Measurements from ENCODE around the gene CWC25.

DNA sequence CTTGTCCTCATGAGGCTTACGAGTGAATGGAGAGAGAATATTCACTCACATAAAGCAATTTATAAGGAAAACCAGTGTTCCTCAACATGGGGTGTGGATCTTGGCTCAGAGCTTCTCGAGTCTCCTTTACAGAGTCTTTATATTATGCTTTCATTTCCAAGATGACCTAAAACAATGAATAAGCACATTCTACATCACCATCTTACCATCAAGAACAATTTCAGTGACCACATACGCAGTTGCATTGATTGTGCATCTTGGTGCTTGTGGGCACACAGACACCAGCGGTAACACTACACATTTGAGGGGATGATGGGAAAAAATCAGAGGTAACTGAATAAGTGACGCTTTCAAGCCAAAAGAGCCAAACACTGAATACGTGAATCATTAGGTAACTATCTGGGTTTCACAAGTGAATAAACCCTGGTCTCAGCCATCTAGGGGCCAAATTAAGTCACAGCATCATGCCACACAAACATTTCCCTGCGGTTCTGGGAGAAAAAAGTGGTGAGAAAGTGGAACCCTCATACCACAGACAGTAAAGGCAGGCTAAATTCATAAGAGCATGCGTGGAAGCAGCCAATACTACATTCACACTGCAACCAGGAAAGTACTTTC, 9.4 kb downstream of the CWC25 start:
- peak in 2 of 3 experiments; percentile 28 to 36; a peak in 2 of 6 replicates for TF ChIP-seq CTCF (IDR thresholded peaks at IDR 0.05 in 2 of 3, conservative IDR thresholded peaks at IDR 0.05 in 1 of 3; ENCODE audit: borderline replicate concordance in 1 of 3, insufficient read depth in 1 of 3, low read depth in 2 of 3, low read length in 2 of 3)
- no peak for TF ChIP-seq EGR1 (IDR thresholded peaks at IDR 0.05; ENCODE audit: low read depth)
- no peak for TF ChIP-seq ZFX (IDR thresholded peaks at IDR 0.05)
- no peak for TF ChIP-seq POLR2AphosphoS5 (IDR thresholded peaks at IDR 0.05; ENCODE audit: low read depth, low read length)
- no peak for TF ChIP-seq ZNF274 (IDR thresholded peaks at IDR 0.05; ENCODE audit: low read depth, low read length)
- no peak for TF ChIP-seq POLR2A (IDR thresholded peaks at IDR 0.05; ENCODE audit: borderline replicate concordance, extremely low read depth, insufficient read depth, insufficient read length)
- TF ChIP-seq RAD21 (IDR thresholded peaks at IDR 0.05; ENCODE audit: low read depth), result 0 out of 2 replicates have a peak, but pooled peaks have one; percentile 5
- TF ChIP-seq, protein P1, sequence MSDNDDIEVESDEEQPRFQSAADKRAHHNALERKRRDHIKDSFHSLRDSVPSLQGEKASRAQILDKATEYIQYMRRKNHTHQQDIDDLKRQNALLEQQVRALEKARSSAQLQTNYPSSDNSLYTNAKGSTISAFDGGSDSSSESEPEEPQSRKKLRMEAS (IDR thresholded peaks at IDR 0.05), result no peak
- TF ChIP-seq YY1 (IDR thresholded peaks at IDR 0.05; ENCODE audit: extremely low read depth, insufficient replicate concordance, low read depth, low read length), result no peak
- TF ChIP-seq EZH2 (IDR thresholded peaks at IDR 0.05), result no peak
- no peak for TF ChIP-seq ATF3 (IDR thresholded peaks at IDR 0.05)
- no peak for TF ChIP-seq SRF (IDR thresholded peaks at IDR 0.05; ENCODE audit: low read depth)
